ENCODE data around the gene SART1. TPM values are rescaled to one million over a fixed set of nuclear protein-coding genes. Genes with fewer than 3 reads are reported as not detected.

Gene SART1
- total RNA-seq, 3 donors from 2014 or later, result 55.2 to 68.5 (median 55.9) TPM

DNA sequence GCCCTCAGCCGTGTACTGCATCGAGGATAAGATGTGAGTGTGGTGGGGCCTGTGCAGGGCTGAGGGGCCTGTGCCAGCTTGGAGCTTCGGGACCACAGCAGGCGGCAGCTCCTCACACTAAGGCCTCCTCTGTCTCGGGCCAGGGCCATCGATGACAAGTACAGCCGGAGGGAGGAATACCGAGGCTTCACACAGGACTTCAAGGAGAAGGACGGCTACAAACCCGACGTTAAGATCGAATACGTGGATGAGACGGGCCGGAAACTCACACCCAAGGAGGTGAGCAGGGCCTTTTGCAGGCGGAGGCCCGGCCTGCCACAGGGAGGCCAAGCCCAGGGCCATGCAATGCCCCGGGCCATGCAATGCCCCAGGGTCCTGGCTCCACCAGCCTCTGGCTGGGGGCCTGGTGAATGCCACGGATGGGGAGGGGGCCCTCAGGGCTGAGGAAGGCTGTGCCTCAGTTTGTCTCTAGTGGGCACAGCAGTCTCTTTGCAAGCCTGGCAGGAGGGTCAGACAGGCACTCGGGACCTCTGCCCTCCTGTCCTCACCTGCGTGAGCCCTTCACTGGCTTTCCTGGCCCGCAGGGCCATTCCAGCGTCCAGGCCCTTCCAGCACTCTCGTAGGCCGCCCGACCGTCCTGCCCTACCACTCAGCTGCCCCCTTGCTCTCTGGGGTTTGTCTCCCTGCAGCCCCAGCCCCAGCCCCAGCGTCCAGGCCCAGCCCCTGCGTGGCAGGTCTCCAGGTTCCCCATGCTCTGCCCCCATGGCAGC is 16.3 kb downstream of the SART1 start:
- Histone ChIP-seq H3K4me3 (no peak overlapping the region), H3K27ac (no peak overlapping the region), H3K27me3 (no peaks in the 10 kb centered on the region), H3K4me1 (no peaks in the 10 kb centered on the region), H3K36me3 (no peaks in the 10 kb centered on the region), H3K9me3 (no peaks in the 10 kb centered on the region)
- TF ChIP-seq POLR2AphosphoS5 (IDR thresholded peaks at IDR 0.05), result no peak
- TF ChIP-seq, protein P1, sequence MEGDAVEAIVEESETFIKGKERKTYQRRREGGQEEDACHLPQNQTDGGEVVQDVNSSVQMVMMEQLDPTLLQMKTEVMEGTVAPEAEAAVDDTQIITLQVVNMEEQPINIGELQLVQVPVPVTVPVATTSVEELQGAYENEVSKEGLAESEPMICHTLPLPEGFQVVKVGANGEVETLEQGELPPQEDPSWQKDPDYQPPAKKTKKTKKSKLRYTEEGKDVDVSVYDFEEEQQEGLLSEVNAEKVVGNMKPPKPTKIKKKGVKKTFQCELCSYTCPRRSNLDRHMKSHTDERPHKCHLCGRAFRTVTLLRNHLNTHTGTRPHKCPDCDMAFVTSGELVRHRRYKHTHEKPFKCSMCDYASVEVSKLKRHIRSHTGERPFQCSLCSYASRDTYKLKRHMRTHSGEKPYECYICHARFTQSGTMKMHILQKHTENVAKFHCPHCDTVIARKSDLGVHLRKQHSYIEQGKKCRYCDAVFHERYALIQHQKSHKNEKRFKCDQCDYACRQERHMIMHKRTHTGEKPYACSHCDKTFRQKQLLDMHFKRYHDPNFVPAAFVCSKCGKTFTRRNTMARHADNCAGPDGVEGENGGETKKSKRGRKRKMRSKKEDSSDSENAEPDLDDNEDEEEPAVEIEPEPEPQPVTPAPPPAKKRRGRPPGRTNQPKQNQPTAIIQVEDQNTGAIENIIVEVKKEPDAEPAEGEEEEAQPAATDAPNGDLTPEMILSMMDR (IDR thresholded peaks at IDR 0.05), result no peak
- intact Hi-C loops (cut with DNase I; ENCODE audit: low total_unique reads), result no loop called here
- no peak for DNase-seq (ENCODE audit: low spot score in 2 of 2)

DNA sequence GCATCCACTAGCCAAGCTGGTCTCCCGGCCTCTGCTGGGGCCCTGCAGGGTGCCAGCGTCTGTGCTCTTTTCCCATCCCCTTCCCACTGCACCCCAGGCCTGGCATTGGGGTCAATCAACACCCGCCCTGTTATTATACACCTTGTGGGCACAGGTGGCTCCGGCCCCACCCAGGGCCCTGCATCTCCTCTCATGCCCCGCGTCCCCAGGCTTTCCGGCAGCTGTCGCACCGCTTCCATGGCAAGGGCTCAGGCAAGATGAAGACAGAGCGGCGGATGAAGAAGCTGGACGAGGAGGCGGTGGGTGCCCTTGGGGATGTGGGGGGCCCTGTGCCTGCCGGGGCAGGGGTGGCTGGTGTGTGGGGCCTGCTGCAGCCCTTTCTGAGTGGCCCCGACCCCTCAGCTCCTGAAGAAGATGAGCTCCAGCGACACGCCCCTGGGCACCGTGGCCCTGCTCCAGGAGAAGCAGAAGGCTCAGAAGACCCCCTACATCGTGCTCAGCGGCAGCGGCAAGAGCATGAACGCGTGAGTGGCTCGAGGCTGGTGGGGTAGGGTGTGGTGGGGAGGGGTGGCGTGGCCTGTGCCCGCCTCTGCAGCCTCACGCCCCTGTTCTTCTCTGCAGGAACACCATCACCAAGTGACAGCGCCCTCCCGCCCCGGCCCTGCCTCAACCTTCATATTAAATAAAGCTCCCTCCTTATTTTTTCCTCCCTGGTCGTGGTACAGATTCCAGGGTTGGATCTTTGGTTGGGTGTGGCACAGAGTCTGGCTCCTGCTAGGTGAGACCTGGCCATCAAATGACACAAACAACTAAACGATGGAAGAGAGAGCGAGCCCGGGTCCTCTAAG is 17.1 kb downstream of the SART1 start:
- no peaks in the 10 kb centered on the region for H3K9me3 ChIP-seq
- TF ChIP-seq POLR2AphosphoS5 (IDR thresholded peaks at IDR 0.05) (no peak), POLR2A (IDR thresholded peaks at IDR 0.05) (no peak)
- TF ChIP-seq, protein P1 (IDR thresholded peaks at IDR 0.05), result no peak
- DNase-seq (ENCODE audit: low spot score in 2 of 2), result no peak
- no peak overlapping the region for H3K4me3 ChIP-seq
- H3K4me1 ChIP-seq, result no peaks in the 10 kb centered on the region
- no peaks in the 10 kb centered on the region for H3K27me3 ChIP-seq
- intact Hi-C loops (cut with DNase I; ENCODE audit: low total_unique reads), result no loop called here
- no peak overlapping the region for H3K27ac ChIP-seq
- no peaks in the 10 kb centered on the region for H3K36me3 ChIP-seq

DNA sequence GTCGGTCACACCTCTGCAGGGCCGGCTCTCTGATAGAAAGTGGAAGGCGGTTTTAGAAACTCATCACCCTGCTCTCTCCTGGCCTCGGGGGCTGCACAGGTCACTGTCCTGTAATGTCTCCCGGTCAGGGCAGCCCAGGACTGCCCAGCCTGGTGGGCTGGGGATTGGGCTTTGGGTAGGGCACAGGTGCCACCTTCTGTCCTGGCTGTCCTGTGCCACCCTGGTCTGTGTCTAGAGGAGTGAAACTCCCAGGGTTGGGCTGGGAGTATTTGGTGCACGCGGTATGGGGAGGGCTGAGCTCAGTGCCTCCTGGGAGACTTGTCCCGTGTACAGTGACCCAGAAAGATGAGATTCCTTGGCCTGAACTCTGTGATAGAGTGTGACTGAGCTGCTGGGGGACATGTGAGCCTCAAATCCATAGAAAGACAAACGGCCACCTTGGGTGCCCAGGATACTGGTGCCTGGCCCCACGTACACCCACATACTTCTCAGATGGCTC is 17.8 kb downstream of the SART1 start:
- H3K9me3 ChIP-seq, result no peaks in the 10 kb centered on the region
- DNase-seq (ENCODE audit: low spot score in 2 of 2), result no peak
- no peak overlapping the region for H3K27ac ChIP-seq
- intact Hi-C loops (cut with DNase I; ENCODE audit: low total_unique reads), result no loop called here
- TF ChIP-seq, protein P1 (IDR thresholded peaks at IDR 0.05), result no peak
- TF ChIP-seq POLR2A (IDR thresholded peaks at IDR 0.05) (no peak), POLR2AphosphoS5 (IDR thresholded peaks at IDR 0.05) (no peak)
- H3K27me3 ChIP-seq, result no peaks in the 10 kb centered on the region
- H3K4me3 ChIP-seq, result no peak overlapping the region
- no peaks in the 10 kb centered on the region for H3K36me3 ChIP-seq
- H3K4me1 ChIP-seq, result no peaks in the 10 kb centered on the region

DNA sequence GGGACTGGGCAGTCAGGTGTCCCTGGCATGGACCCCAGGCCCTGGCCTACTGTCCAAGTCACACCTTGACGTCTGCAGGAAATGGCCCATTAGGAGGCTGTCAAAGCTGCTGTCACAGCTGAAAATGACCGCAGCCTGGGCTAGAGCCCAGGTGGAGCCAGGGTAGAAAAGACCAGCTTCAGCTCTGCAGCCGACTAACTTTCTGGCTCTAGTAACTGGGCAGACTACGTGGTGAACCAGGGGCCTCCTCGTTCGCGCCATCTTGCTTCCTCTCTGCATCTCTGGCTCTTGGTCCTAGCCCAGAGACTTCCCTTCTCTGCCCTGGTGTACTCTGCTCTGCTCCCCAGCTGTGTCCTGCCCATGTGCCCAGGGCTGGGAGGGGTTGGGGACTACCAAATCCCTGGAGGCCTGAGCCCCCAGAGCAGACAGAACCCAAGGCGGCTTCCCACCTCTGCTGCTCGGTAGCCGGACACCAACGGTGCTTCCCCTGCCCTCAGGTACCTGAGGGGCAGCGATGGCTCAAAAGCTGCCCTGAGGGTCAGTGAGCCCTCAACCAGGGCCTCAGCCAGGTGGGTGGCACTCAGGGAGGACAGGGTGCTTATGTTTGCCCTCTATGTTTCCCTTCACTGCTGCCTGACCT is 19.7 kb downstream of the SART1 start:
- DNase-seq (ENCODE audit: low spot score in 2 of 2), result no peak
- no peaks in the 10 kb centered on the region for H3K36me3 ChIP-seq
- no peaks in the 10 kb centered on the region for H3K9me3 ChIP-seq
- H3K4me1 ChIP-seq, result no peaks in the 10 kb centered on the region
- intact Hi-C loops (cut with DNase I; ENCODE audit: low total_unique reads), result no loop called here
- H3K27me3 ChIP-seq, result no peaks in the 10 kb centered on the region
- TF ChIP-seq, protein P1 (IDR thresholded peaks at IDR 0.05), result no peak
- no peak for TF ChIP-seq POLR2A (IDR thresholded peaks at IDR 0.05)
- no peak for TF ChIP-seq POLR2AphosphoS5 (IDR thresholded peaks at IDR 0.05)
- H3K4me3 ChIP-seq, result no peak overlapping the region
- no peak overlapping the region for H3K27ac ChIP-seq

Measured in breast epithelium (tissue), 4 donors.